Mesothelial cell of epicardium (in vitro differentiated cells): Measurements from ENCODE around the gene SF3A1. TPM values are rescaled to one million over a fixed set of nuclear protein-coding genes. Genes with fewer than 3 reads are reported as not detected.

Experiments
- DNase-seq, 2 experiments: peaks; one replicate each; pipeline ENCODE4 v3.0.0; 2021; ENCODE audit warnings: low spot score in 2 of 2; ENCODE audit not compliant: unreplicated experiment in 2 of 2
- H3K27ac Mint-ChIP-seq: 2 replicates; pipeline ENCODE4 v1.8.0; 2021; ENCODE audit warnings: mixed read lengths
- H3K27me3 Mint-ChIP-seq: 2 replicates; pipeline ENCODE4 v1.8.0; 2021; ENCODE audit warnings: low read depth, mixed read lengths
- H3K36me3 Mint-ChIP-seq: 2 replicates; pipeline ENCODE4 v1.8.0; 2021; ENCODE audit warnings: mixed read lengths
- H3K4me1 Mint-ChIP-seq: 2 replicates; pipeline ENCODE4 v1.8.0; 2021; ENCODE audit warnings: mixed read lengths
- H3K4me3 Mint-ChIP-seq: 2 replicates; pipeline ENCODE4 v1.8.0; 2021; ENCODE audit warnings: mild to moderate bottlenecking, moderate library complexity, mixed read lengths
- H3K9me3 Mint-ChIP-seq: 2 replicates; pipeline ENCODE4 v1.8.0; 2021; ENCODE audit warnings: mixed read lengths
- total RNA-seq: library from RNA; stranded (reverse); gene quantifications from 3 replicates; pipeline ENCODE4 v1.2.1, GENCODE V29; 2021
- TF ChIP-seq, protein P1 (sequence below): fragments of 200-600 bp; sonication (generic); IDR thresholded peaks from one replicate; pipeline ENCODE4 v1.5.0; 2021; ENCODE audit warnings: antibody characterized with exemption; ENCODE audit not compliant: unreplicated experiment

SF3A1 gene
- total RNA-seq, 1 donor from 2014 or later, result 142 TPM

DNA sequence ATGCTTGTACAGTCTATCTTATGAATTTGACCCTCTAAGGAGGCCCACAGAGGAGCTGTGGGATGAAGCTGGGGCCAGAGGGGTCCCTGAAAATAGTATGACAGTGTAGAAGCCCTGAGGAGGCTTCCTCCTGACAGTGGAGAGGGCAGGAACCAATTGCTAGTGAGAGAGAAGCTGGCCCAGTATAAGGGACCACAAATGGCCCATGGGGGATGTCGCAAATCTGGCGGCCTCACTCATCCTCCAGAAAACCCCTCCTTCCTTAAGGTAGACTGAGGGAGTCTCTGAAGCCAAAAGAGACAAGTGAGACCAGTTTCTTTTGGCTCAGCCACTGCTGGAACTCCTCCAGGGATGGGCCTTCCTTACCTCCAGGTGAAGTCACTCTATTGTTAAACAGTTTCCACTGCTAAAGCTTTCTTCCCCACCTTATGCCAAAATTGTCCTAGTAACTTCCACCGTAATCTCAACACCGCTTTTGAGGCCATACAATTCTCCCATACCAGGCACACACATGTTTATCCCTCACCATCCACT, 49.6 kb downstream of the SF3A1 start:
- Mint-ChIP-seq H3K9me3 (no peaks in the 10 kb centered on the region), H3K27me3 (no peaks in the 10 kb centered on the region), H3K27ac (no peak overlapping the region), H3K4me1 (peaks cover 35% of the 10 kb centered on the region), H3K4me3 (no peak overlapping the region), H3K36me3 (no peaks in the 10 kb centered on the region)
- TF ChIP-seq, protein P1, sequence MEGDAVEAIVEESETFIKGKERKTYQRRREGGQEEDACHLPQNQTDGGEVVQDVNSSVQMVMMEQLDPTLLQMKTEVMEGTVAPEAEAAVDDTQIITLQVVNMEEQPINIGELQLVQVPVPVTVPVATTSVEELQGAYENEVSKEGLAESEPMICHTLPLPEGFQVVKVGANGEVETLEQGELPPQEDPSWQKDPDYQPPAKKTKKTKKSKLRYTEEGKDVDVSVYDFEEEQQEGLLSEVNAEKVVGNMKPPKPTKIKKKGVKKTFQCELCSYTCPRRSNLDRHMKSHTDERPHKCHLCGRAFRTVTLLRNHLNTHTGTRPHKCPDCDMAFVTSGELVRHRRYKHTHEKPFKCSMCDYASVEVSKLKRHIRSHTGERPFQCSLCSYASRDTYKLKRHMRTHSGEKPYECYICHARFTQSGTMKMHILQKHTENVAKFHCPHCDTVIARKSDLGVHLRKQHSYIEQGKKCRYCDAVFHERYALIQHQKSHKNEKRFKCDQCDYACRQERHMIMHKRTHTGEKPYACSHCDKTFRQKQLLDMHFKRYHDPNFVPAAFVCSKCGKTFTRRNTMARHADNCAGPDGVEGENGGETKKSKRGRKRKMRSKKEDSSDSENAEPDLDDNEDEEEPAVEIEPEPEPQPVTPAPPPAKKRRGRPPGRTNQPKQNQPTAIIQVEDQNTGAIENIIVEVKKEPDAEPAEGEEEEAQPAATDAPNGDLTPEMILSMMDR, result no peak
- no peak for DNase-seq

DNA sequence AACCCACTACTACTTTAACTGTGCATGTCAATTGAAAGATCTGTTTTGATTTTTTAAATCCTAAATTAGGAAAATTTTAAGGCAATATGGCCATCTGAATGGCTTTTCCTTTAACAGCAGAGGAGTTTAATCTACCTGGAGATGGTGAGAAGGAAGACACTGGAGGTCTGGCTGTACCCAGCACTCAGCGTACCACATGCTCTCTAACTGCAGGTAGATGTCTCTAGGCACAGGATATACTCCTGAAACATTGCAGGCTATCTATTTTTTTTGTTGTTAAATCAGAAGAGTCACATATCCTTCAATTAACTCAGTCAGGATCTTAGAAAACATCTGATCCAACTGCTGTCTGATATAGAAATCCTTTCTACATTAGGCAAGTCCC, 50.1 kb downstream of the SF3A1 start:
- peaks cover 40% of the 10 kb centered on the region for H3K4me1 Mint-ChIP-seq
- TF ChIP-seq, protein P1, result no peak
- no peak overlapping the region for H3K4me3 Mint-ChIP-seq
- no peaks in the 10 kb centered on the region for H3K36me3 Mint-ChIP-seq
- H3K27me3 Mint-ChIP-seq, result no peaks in the 10 kb centered on the region
- no peaks in the 10 kb centered on the region for H3K9me3 Mint-ChIP-seq
- H3K27ac Mint-ChIP-seq, result no peak overlapping the region
- DNase-seq, result no peak

DNA sequence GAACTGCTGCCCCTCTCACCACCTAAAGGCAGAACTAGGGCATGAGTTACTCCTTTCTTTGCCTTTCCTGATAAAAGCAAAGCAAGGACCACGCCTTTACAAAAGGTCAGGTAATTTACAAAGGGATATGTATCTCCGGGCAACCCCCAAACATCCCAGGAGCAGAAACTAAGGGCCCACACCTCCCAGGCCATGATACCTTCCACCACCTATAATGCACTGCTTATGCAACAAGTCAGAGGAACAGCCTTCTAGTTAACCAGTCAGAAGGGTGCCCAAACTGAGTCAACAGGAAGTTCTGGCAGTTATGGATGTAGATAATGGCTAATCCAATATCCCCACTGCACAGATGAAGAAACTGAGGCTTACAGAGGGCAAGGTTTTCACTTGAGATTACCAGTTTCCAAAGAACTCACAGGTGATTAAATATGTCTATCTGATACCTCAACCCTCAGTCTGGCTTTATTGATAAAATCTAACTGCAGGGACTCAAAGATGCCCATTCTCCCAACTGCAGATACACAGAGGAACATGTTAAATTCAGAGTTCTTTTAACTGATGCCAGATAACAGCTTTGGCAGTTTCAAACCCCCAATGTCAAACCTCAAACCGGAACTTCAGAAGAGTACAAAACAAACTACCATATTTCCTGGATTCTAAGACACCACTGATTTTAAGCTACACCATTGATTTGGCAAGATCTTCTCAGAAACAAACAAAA, 50.6 kb downstream of the SF3A1 start:
- TF ChIP-seq, protein P1, result no peak
- peaks cover 44% of the 10 kb centered on the region for H3K4me1 Mint-ChIP-seq
- H3K9me3 Mint-ChIP-seq, result no peaks in the 10 kb centered on the region
- no peak for DNase-seq
- no peak overlapping the region for H3K4me3 Mint-ChIP-seq
- no peaks in the 10 kb centered on the region for H3K36me3 Mint-ChIP-seq
- no peaks in the 10 kb centered on the region for H3K27me3 Mint-ChIP-seq
- no peak overlapping the region for H3K27ac Mint-ChIP-seq

DNA sequence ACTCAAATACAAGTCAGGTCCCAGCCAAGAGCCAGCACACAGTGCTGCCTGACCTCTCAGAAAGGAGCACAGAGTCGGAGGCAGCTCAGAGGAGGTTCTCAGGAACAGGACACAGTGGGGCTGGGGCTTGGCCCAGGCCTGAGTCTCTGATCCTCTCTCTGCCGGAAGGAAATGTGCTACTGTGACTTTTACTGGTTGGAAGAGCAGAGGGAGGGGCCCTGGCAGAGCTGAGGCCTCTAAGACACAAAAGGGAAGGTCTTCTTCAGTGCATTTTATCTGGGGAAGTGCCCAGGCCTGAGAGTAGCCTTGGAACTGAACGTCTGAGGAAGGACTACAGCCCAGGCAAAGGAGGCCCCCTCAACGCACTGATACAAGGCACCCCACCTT, 51.2 kb downstream of the SF3A1 start:
- no peak for DNase-seq
- Mint-ChIP-seq H3K4me1 (peaks cover 44% of the 10 kb centered on the region), H3K27ac (peak overlapping the region; percentile 22), H3K36me3 (no peaks in the 10 kb centered on the region), H3K27me3 (no peaks in the 10 kb centered on the region), H3K9me3 (no peaks in the 10 kb centered on the region), H3K4me3 (no peak overlapping the region)
- TF ChIP-seq, protein P1, result no peak

DNA sequence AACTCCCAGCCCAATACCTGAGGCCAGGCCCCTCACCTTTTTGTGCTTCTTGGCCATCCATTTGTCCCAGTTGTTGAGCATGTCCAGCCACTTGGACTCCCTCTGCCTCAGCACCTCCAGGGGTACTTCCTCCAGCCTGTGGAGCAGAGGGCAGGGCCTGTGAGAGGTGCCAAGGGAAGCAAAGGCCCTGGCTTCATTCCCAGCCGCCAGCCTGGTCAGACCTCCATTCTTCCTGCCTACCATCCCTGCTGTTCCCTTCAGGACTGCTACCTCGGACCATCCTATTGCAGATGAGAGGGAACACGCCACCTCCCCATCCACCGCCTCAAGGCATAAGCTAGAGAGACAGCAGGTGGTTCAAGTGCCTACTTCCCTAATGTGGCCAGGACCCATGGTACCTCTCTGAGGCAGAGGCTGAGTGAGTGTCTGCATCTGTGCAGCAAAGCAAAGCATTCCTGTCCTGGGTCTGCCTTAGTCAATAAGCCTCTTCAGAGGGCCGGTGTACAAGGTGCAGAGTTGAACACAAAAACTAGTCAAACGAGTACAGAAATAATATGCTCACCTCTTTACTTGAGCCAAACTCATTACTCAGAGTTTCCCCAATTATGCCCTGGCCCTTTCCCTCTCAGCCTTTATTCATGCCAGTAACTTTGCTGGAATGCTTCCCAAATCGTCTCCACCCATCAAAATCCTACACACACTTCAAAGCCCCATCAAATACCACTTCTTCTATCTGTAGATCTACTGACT, 52.0 kb downstream of the SF3A1 start:
- DNase-seq, result no peak
- H3K27me3 Mint-ChIP-seq, result no peaks in the 10 kb centered on the region
- H3K9me3 Mint-ChIP-seq, result no peaks in the 10 kb centered on the region
- H3K27ac Mint-ChIP-seq, result peak overlapping the region; percentile 32
- H3K4me3 Mint-ChIP-seq, result no peak overlapping the region
- peaks cover 44% of the 10 kb centered on the region for H3K4me1 Mint-ChIP-seq
- H3K36me3 Mint-ChIP-seq, result no peaks in the 10 kb centered on the region
- TF ChIP-seq, protein P1, result no peak
